Endometrial microvascular endothelial cells (primary cell): ENCODE results near the gene PIK3IP1. TPM values are rescaled to one million over a fixed set of nuclear protein-coding genes. Genes with fewer than 3 reads are reported as not detected.
"Not testable (repeated sequence)": the region's sequence is repeated elsewhere in the genome, so short reads cannot be mapped to it uniquely, and the experiment has no call there.

Experiments
- in situ Hi-C: cut with HindIII; loops from 2 replicates; pipeline ENCODE4 v1.10.0; 2017; ENCODE audit warnings: low sequenced_read_pairs, low pct_unique_long_range_greater_than_20kb; ENCODE audit errors: inconsistent ontology term
- total RNA-seq: library from RNA; depleted of rRNA; stranded (reverse); fragments of >200 nt; gene quantifications from one replicate; pipeline ENCODE4 v1.2.3, GENCODE V29; 2015; ENCODE audit errors: inconsistent ontology term

Gene PIK3IP1
- total RNA-seq, 1 donor from 2014 or later, result 11.3 TPM

- in situ Hi-C loops, result no loop called here
Measured at GRCh38 chr22:31239771-31240370, 52.4 kb downstream of the PIK3IP1 start.

GRCh38 chr22:31238057-31238456, 54.2 kb downstream of the PIK3IP1 start:
- in situ Hi-C loops, result no loop called here

- in situ Hi-C loops, result not testable (repeated sequence)
Measured at GRCh38 chr22:31236044-31236443, 56.2 kb downstream of the PIK3IP1 start.

GRCh38 chr22:31235081-31235480, 57.2 kb downstream of the PIK3IP1 start:
- in situ Hi-C loops, result no loop called here

GRCh38 chr22:31233001-31233400, 59.3 kb downstream of the PIK3IP1 start:
- in situ Hi-C loops, result no loop called here

Other genes starting within 250 kb of the PIK3IP1 start
- 275 TPM for gene SMTN, start 211.2 kb downstream of the PIK3IP1 start, total RNA-seq
- gene SELENOM, start 184.9 kb downstream of the PIK3IP1 start, total RNA-seq, result 57.1 TPM
- 1.3 TPM for gene INPP5J, start 169.5 kb downstream of the PIK3IP1 start, total RNA-seq
- gene PLA2G3, start 152.0 kb downstream of the PIK3IP1 start, total RNA-seq, result not detected
- gene RNF185, start 132.3 kb downstream of the PIK3IP1 start, total RNA-seq, result 21.0 TPM
- 45.4 TPM for gene LIMK2, start 80.2 kb downstream of the PIK3IP1 start, total RNA-seq
- gene PATZ1, start 53.9 kb upstream of the PIK3IP1 start, total RNA-seq, result 21.3 TPM
- gene DRG1, start 107.1 kb upstream of the PIK3IP1 start, total RNA-seq, result 77.0 TPM
- gene EIF4ENIF1, start 197.4 kb upstream of the PIK3IP1 start, total RNA-seq, result 8.6 TPM
- gene SFI1, start 204.0 kb upstream of the PIK3IP1 start, total RNA-seq, result 20.3 TPM